Parathyroid adenoma (tissue), 2 donors: ENCODE data around the gene CNGB1.

ENCODE experiments used
- H2AFZ ChIP-seq: fragments of 300-600 bp; sonication (generic); one replicate; pipeline ENCODE4 v1.7.0; 2017; ENCODE audit warnings: antibody characterized with exemption, mild to moderate bottlenecking
- H3K27ac ChIP-seq: fragments of 300-600 bp; sonication (generic); one replicate; pipeline ENCODE4 v1.7.0; 2017
- H3K27me3 ChIP-seq: fragments of 300-600 bp; sonication (generic); one replicate; pipeline ENCODE4 v1.7.0; 2017; ENCODE audit warnings: low read length; ENCODE audit not compliant: control insufficient read depth, insufficient read depth
- H3K36me3 ChIP-seq: fragments of 300-600 bp; sonication (generic); one replicate; pipeline ENCODE4 v1.7.0; 2017; ENCODE audit warnings: low read length; ENCODE audit not compliant: control insufficient read depth, insufficient read depth
- H3K4me1 ChIP-seq: fragments of 300-600 bp; sonication (generic); one replicate; pipeline ENCODE4 v1.7.0; 2017; ENCODE audit warnings: control low read depth
- H3K4me2 ChIP-seq: fragments of 300-600 bp; sonication (generic); one replicate; pipeline ENCODE4 v1.7.0; 2017; ENCODE audit warnings: low read length
- H3K4me3 ChIP-seq: fragments of 300-600 bp; sonication (generic); one replicate; pipeline ENCODE4 v1.7.0; 2017; ENCODE audit warnings: low read depth, low read length
- H3K79me2 ChIP-seq: fragments of 300-600 bp; sonication (generic); one replicate; pipeline ENCODE4 v1.7.0; 2017; ENCODE audit warnings: control low read depth
- H3K9ac ChIP-seq: fragments of 300-600 bp; sonication (generic); one replicate; pipeline ENCODE4 v1.7.0; 2017; ENCODE audit warnings: mild to moderate bottlenecking
- H3K9me3 ChIP-seq: fragments of 300-600 bp; sonication (generic); one replicate; pipeline ENCODE4 v1.7.0; 2017; ENCODE audit warnings: low read length; ENCODE audit not compliant: control insufficient read depth
- TF ChIP-seq, protein P1 (sequence below): fragments of 300-600 bp; sonication (generic); IDR thresholded peaks from one replicate; pipeline ENCODE4 v1.7.0; 2017; ENCODE audit warnings: antibody characterized with exemption, mild to moderate bottlenecking
- donor health status: primary hyperparathyroidism.

The CNGB1 gene

DNA sequence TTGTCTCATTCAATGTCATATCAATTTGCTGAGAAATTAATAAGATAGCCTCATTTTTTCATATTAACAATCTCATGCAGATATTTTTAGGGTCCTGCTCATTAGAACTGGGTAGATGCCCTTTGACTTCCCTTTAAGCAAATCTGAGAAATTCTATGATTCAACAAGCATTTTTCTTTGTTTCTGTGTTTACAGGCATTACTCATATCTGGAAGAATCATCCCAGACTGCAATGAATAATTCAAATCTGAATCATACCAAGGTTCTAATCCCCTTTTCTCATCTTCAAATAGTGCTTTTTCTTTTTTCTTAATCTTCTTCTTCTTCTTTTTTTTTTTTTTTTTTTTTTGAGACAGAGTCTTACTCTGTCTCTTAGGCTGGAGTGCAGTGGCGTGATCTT is 99.5 kb downstream of the CNGB1 start:
- no peak overlapping the region for H2AFZ ChIP-seq
- no peaks in the 10 kb centered on the region for H3K79me2 ChIP-seq
- H3K27ac ChIP-seq: no peak overlapping the region
- no peaks in the 10 kb centered on the region for H3K9me3 ChIP-seq
- no peak overlapping the region for H3K4me2 ChIP-seq
- H3K27me3 ChIP-seq: no peaks in the 10 kb centered on the region
- H3K36me3 ChIP-seq: no peaks in the 10 kb centered on the region
- TF ChIP-seq, protein P1, sequence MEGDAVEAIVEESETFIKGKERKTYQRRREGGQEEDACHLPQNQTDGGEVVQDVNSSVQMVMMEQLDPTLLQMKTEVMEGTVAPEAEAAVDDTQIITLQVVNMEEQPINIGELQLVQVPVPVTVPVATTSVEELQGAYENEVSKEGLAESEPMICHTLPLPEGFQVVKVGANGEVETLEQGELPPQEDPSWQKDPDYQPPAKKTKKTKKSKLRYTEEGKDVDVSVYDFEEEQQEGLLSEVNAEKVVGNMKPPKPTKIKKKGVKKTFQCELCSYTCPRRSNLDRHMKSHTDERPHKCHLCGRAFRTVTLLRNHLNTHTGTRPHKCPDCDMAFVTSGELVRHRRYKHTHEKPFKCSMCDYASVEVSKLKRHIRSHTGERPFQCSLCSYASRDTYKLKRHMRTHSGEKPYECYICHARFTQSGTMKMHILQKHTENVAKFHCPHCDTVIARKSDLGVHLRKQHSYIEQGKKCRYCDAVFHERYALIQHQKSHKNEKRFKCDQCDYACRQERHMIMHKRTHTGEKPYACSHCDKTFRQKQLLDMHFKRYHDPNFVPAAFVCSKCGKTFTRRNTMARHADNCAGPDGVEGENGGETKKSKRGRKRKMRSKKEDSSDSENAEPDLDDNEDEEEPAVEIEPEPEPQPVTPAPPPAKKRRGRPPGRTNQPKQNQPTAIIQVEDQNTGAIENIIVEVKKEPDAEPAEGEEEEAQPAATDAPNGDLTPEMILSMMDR: no peak
- no peaks in the 10 kb centered on the region for H3K4me1 ChIP-seq
- H3K9ac ChIP-seq: no peak overlapping the region
- no peak overlapping the region for H3K4me3 ChIP-seq

DNA sequence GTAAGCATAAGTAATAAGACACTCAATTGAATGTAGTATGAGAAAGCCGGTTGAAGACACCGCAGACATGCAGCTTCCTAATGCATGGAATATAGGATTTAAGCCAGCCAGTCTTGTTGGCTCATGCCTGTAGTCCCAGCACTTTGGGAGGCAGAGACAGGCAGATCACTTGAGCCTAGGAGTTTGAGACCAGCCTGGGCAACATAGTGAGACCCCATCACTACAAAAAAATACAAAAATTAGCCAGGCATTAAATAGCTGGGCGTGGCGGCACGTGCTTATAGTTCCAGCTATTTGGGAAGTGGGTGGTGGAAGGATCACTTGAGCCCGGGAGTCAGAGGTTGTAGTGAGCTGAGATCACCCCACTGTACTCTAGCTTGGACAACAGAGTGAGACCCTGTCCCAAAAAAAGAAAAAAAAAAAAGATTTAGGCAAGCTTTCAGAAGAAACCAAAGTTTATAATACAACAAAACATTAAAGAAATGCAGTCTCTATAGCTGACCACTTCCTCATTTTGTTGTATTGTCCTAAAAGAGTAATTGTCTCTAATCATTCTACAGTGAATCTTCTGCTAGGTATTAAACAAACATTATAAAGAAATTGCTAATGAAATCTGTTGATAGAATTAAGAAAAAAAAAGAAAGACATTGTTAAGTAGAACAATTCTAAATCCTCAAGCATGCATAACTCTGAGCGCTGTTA is 100.0 kb downstream of the CNGB1 start:
- Histone ChIP-seq H2AFZ (no peak overlapping the region), H3K4me1 (no peaks in the 10 kb centered on the region), H3K4me3 (no peak overlapping the region), H3K4me2 (no peak overlapping the region), H3K9me3 (no peaks in the 10 kb centered on the region), H3K79me2 (no peaks in the 10 kb centered on the region), H3K36me3 (no peaks in the 10 kb centered on the region), H3K9ac (no peak overlapping the region), H3K27ac (no peak overlapping the region), H3K27me3 (no peaks in the 10 kb centered on the region)
- TF ChIP-seq, protein P1: no peak

DNA sequence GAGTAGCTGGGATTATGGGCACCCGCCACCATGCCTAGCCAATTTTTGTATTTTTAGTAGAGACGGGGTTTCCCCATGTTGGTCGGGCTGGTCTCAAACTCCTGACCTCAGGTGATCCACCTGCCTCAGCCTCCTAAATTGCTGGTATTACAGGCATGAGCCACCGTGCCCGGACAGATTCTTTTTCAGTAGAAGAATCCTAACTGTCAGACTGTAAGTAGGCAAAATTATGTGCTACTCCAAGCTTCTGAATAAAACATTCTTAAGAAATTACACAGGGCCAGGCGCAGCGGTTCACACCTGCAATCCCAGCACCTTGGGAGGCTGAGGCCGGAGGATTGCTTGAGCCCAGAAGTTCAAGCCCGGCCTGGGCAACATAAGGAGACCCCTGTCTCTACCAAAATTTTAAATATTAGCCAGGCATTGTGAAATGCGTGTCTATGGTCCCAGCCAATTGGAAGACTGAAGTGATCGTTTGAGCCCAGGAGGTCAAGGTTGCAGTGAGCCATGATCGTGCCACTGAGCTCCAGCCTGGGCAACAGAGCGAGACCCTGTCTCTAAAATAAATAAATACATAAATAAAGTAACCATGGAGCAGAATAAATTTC is 101.9 kb downstream of the CNGB1 start:
- TF ChIP-seq, protein P1: no peak
- no peak overlapping the region for H2AFZ ChIP-seq
- no peak overlapping the region for H3K9ac ChIP-seq
- H3K36me3 ChIP-seq: no peaks in the 10 kb centered on the region
- H3K79me2 ChIP-seq: no peaks in the 10 kb centered on the region
- no peak overlapping the region for H3K4me2 ChIP-seq
- H3K4me1 ChIP-seq: no peaks in the 10 kb centered on the region
- no peaks in the 10 kb centered on the region for H3K9me3 ChIP-seq
- no peak overlapping the region for H3K27ac ChIP-seq
- no peaks in the 10 kb centered on the region for H3K27me3 ChIP-seq
- H3K4me3 ChIP-seq: no peak overlapping the region

- Histone ChIP-seq H3K4me2 (no peak overlapping the region), H3K9ac (no peak overlapping the region), H3K4me3 (no peak overlapping the region), H3K27me3 (no peaks in the 10 kb centered on the region), H3K4me1 (no peaks in the 10 kb centered on the region), H3K9me3 (no peaks in the 10 kb centered on the region), H3K27ac (no peak overlapping the region), H3K36me3 (no peaks in the 10 kb centered on the region), H2AFZ (no peak overlapping the region), H3K79me2 (no peaks in the 10 kb centered on the region)
- TF ChIP-seq, protein P1: no peak
These were observed 103.8 kb downstream of the CNGB1 start for GRCh38 chr16:57867000-57867561.
